Endothelial cell of umbilical vein (primary cell): ENCODE data around the gene TACSTD2. TPM values are rescaled to one million over a fixed set of nuclear protein-coding genes. Genes with fewer than 3 reads are reported as not detected.
"Not testable (repeated sequence)": the region's sequence is repeated elsewhere in the genome, so short reads cannot be mapped to it uniquely, and the experiment has no call there.

Source experiments
- BruUV-seq: library from RNA; stranded (reverse); fragments of 400-500 nt; replicated peaks from 2 replicates; lab custom pipeline; 2021; lab: Mats Ljungman, UMichigan
- CTCF ChIA-PET: fragments of 300-600, 350-600 bp; sonication (Branson Sonifier 250); formaldehyde crosslinking; loops from one replicate; lab custom pipeline; 2021; ENCODE audit warnings: antibody characterized with exemption, inconsistent platforms; lab: Charles Lee
- POLR2A ChIA-PET: fragments of 300-600, 350-600 bp; sonication (Branson Sonifier 250); formaldehyde crosslinking; loops from one replicate; lab custom pipeline; 2021; ENCODE audit warnings: antibody characterized with exemption, inconsistent platforms; lab: Charles Lee
- DNase-seq: peaks from one replicate; pipeline ENCODE4 v3.0.0-alpha.2; 2011; ENCODE audit warnings: low read depth, low spot score
- FAIRE-seq: peaks from 2 replicates; lab custom pipeline; 2011; peaks lifted over from hg19 to GRCh38; lab: Jason Lieb, UNC
- H2AFZ ChIP-seq: 2 replicates; pipeline ENCODE4 v1.6.0; 2012; ENCODE audit warnings: low read depth, low read length, control low read depth, inconsistent platforms
- H3K27ac ChIP-seq: 2 replicates; pipeline ENCODE4 v1.5.1; 2011; ENCODE audit warnings: low read depth, mild to moderate bottlenecking, control low read depth, low read length, moderate library complexity; ENCODE audit not compliant: insufficient read depth
- H3K27me3 ChIP-seq, 2 experiments: 2 replicates each; pipeline versions ENCODE4 v1.6.0 to v1.6.1; 2011; ENCODE audit warnings: low read length in 2 of 2, mixed read lengths in 1 of 2; ENCODE audit not compliant: control insufficient read depth in 2 of 2, insufficient read depth in 2 of 2
- H3K36me3 ChIP-seq, 2 experiments: 2 replicates in 1 of 2; 3 replicates in 1 of 2; pipeline ENCODE4 v1.5.1; 2011; ENCODE audit warnings: low read length in 2 of 2, mild to moderate bottlenecking in 1 of 2, moderate library complexity in 1 of 2; ENCODE audit not compliant: control insufficient read depth in 2 of 2, insufficient read depth in 2 of 2; ENCODE audit errors: extremely low read depth in 1 of 2
- H3K4me1 ChIP-seq: 3 replicates; pipeline ENCODE4 v1.5.1; 2011; ENCODE audit warnings: mild to moderate bottlenecking, low read length; ENCODE audit not compliant: control insufficient read depth, insufficient read depth; ENCODE audit errors: extremely low read depth
- H3K4me2 ChIP-seq: 2 replicates; pipeline ENCODE4 v1.6.1; 2011; ENCODE audit warnings: low read length, control low read depth, mixed read lengths; ENCODE audit not compliant: insufficient read depth
- H3K4me3 ChIP-seq, 3 experiments: fragments of 200-600 bp in 1 of 3; sonication (generic), shearing (Covaris generic) in 1 of 3; replicated peaks in 1 of 3; 2 replicates each; pipeline ENCODE4 v1.5.1; 2011 to 2016; ENCODE audit warnings: control low read depth in 3 of 3, low read length in 3 of 3, mild to moderate bottlenecking in 2 of 3, inconsistent platforms in 1 of 3, low read depth in 1 of 3, moderate library complexity in 1 of 3; ENCODE audit not compliant: insufficient read depth in 1 of 3
- H3K79me2 ChIP-seq: 2 replicates; pipeline ENCODE4 v1.6.0; 2012; ENCODE audit warnings: low read length, inconsistent platforms; ENCODE audit not compliant: control insufficient read depth, insufficient read depth
- H3K9ac ChIP-seq: replicated peaks from 2 replicates; pipeline ENCODE3; 2011; ENCODE audit warnings: low read length, control low read depth; ENCODE audit not compliant: insufficient read depth; ENCODE audit errors: extremely low read depth
- H3K9me1 ChIP-seq: replicated peaks from 3 replicates; pipeline ENCODE4 v1.6.0; 2011; ENCODE audit warnings: mild to moderate bottlenecking, low read length; ENCODE audit not compliant: control insufficient read depth, insufficient read depth; ENCODE audit errors: extremely low read depth
- H3K9me3 ChIP-seq: replicated peaks from 2 replicates; pipeline ENCODE4 v1.5.1; 2012; ENCODE audit warnings: low read length, inconsistent platforms; ENCODE audit not compliant: control insufficient read depth, insufficient read depth
- H4K20me1 ChIP-seq: replicated peaks from 2 replicates; pipeline ENCODE3; 2011; ENCODE audit warnings: mild to moderate bottlenecking, low read length; ENCODE audit not compliant: control insufficient read depth, insufficient read depth; ENCODE audit errors: extremely low read depth
- FOS ChIP-seq: IDR thresholded peaks from 2 replicates; pipeline ENCODE4 v1.6.1; 2011; ENCODE audit warnings: mild to moderate bottlenecking, low read length, moderate library complexity, borderline replicate concordance; ENCODE audit not compliant: insufficient read depth
- dilution Hi-C: fragments of 300-500 bp; cut with MboI; formaldehyde crosslinking; loops from one replicate; pipeline ENCODE4 v1.15.0; 2019; ENCODE audit warnings: low sequenced_read_pairs; ENCODE audit not compliant: extremely low pct_ligation_motif_present
- intact Hi-C: fragments of 100-400 bp; cut with micrococcal nuclease; formaldehyde crosslinking; loops from one replicate; pipeline ENCODE4 v1.10.0; 2022
- polyA plus RNA-seq, 4 experiments: library from polyadenylated mRNA; depleted of rRNA in 3 of 4; stranded (reverse) in 3 of 4; unstranded in 1 of 4; fragments of >200 nt; gene quantifications; 2 replicates each; pipeline versions ENCODE4 v1.2.1 to v1.2.3, GENCODE V29; 2011 to 2012; ENCODE audit warnings: missing spikeins in 1 of 4
- total RNA-seq: library from RNA; stranded (reverse); gene quantifications from 2 replicates; pipeline ENCODE4 v1.2.3, GENCODE V29; 2021
- TF ChIP-seq, protein P1 (sequence below), 2 donors: IDR thresholded peaks; 1 replicate in 1 of 2; 2 replicates in 1 of 2; pipeline ENCODE4 v1.5.1; 2011; ENCODE audit warnings: low read length in 2 of 2, mild to moderate bottlenecking in 2 of 2, moderate library complexity in 2 of 2, control low read depth in 1 of 2, inconsistent platforms in 1 of 2, low read depth in 1 of 2; ENCODE audit not compliant: insufficient read depth in 1 of 2; ENCODE audit errors: extremely low read depth in 1 of 2

Gene TACSTD2
- total and polyA plus RNA-seq, 2 donors (not counting 3 experiments of a cell fraction or from before 2014, with no cell fraction given): 30.7 to 43.3 TPM

GRCh38 chr1:58607391-58607790 lies 30.3 kb upstream of the TACSTD2 start:
- no peak overlapping the region for H3K9ac ChIP-seq
- H3K27me3 ChIP-seq: no peaks in the 10 kb centered on the region
- H3K4me1 ChIP-seq: no peaks in the 10 kb centered on the region
- H4K20me1 ChIP-seq: no peaks in the 10 kb centered on the region
- TF ChIP-seq, protein P1, sequence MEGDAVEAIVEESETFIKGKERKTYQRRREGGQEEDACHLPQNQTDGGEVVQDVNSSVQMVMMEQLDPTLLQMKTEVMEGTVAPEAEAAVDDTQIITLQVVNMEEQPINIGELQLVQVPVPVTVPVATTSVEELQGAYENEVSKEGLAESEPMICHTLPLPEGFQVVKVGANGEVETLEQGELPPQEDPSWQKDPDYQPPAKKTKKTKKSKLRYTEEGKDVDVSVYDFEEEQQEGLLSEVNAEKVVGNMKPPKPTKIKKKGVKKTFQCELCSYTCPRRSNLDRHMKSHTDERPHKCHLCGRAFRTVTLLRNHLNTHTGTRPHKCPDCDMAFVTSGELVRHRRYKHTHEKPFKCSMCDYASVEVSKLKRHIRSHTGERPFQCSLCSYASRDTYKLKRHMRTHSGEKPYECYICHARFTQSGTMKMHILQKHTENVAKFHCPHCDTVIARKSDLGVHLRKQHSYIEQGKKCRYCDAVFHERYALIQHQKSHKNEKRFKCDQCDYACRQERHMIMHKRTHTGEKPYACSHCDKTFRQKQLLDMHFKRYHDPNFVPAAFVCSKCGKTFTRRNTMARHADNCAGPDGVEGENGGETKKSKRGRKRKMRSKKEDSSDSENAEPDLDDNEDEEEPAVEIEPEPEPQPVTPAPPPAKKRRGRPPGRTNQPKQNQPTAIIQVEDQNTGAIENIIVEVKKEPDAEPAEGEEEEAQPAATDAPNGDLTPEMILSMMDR (IDR thresholded peaks at IDR 0.05; ENCODE audit: extremely low read depth in 1 of 2, insufficient read depth in 1 of 2, low read depth in 1 of 2, low read length in 2 of 2): no peak
- no peak for TF ChIP-seq FOS
- BruUV-seq: no TSS peak
- H3K9me1 ChIP-seq: no peaks in the 10 kb centered on the region
- DNase-seq: no peak
- H3K4me3 ChIP-seq: no peak overlapping the region
- CTCF ChIA-PET: no interaction called here
- no peak overlapping the region for H2AFZ ChIP-seq
- no peaks in the 10 kb centered on the region for H3K9me3 ChIP-seq
- POLR2A ChIA-PET: no interaction called here
- intact Hi-C loops: no loop called here
- FAIRE-seq: no peak
- no peak overlapping the region for H3K4me2 ChIP-seq
- dilution Hi-C loops: no loop called here
- H3K79me2 ChIP-seq: no peaks in the 10 kb centered on the region
- no peak overlapping the region for H3K27ac ChIP-seq
- peaks cover 0 to 4% of the 10 kb centered on the region in 2 experiments for H3K36me3 ChIP-seq

DNA sequence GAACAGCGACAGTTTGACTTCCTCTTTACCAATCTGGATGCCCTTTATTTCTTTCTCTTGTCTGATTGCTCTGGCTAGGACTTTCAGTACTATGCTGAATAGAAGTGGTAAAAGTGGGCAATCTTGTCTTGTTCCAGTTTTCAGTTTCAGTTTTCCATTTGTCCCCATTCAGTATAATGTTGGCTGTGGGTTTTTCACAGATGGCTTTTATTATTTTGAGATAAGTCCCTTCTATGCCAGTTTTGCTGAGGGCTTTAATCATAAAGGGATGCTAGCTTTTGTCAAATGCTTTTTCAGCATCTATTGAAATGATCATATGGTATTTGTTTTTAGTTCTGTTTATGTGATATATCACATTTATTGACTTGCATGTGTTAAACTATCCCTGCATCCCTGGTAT lies 24.9 kb upstream of the TACSTD2 start:
- H3K27ac ChIP-seq, H3K9me1 ChIP-seq, intact Hi-C loops, H3K4me2 ChIP-seq, H3K4me1 ChIP-seq, H3K79me2 ChIP-seq, DNase-seq, dilution Hi-C loops, H2AFZ ChIP-seq, H3K9me3 ChIP-seq, H4K20me1 ChIP-seq, BruUV-seq, FAIRE-seq, H3K9ac ChIP-seq, H3K36me3 ChIP-seq, H3K27me3 ChIP-seq, POLR2A ChIA-PET, H3K4me3 ChIP-seq: not testable (repeated sequence)
- CTCF ChIA-PET: interaction anchor here (1.6 to 2.8 kb wide), 2 partner anchors 17 to 51 kb away, joined by 5 to 10 read pairs; no protein-coding TSS in a partner anchor
